ENCODE data around the gene MYORG. TPM values are rescaled to one million over a fixed set of nuclear protein-coding genes. Genes with fewer than 3 reads are reported as not detected.

Gene MYORG
- total RNA-seq, 1 experiment from 2014 or later: 5.6 TPM

- no peak overlapping the region for H3K23ac ChIP-seq (ENCODE audit: insufficient read length, low read depth, low read length)
- no peak overlapping the region for H2AK5ac ChIP-seq (ENCODE audit: insufficient read length, low read length)
- H3K9me3 Mint-ChIP-seq: peaks cover 0 to 3% of the 10 kb centered on the region in 2 experiments; a peak in 1 of 5 replicates
- H3T11ph ChIP-seq (ENCODE audit: low read length): no peak overlapping the region
- H2BK15ac ChIP-seq (ENCODE audit: low read depth, low read length): no peak overlapping the region
- H3K9ac ChIP-seq (ENCODE audit: extremely low read depth, insufficient read length, low read length): no peak overlapping the region
- H3K18ac ChIP-seq (ENCODE audit: insufficient read length, low read depth, low read length): no peak overlapping the region
- no peaks in the 10 kb centered on the region for H3K27me3 ChIP-seq (ENCODE audit: insufficient read depth, low read length)
- peak overlapping the region in 1 of 3 experiments; percentile 3; a peak in 1 of 7 replicates for H3K27ac Mint-ChIP-seq
- peaks cover 8% of the 10 kb centered on the region for H3K23me2 ChIP-seq (ENCODE audit: insufficient read length, low read depth, low read length, poor library complexity, severe bottlenecking)
- no peaks in the 10 kb centered on the region for H3K27me3 Mint-ChIP-seq (ENCODE audit: low read depth)
- no peak overlapping the region for H2AFZ ChIP-seq (ENCODE audit: low read length)
- no peak overlapping the region for H3K4me2 ChIP-seq (ENCODE audit: insufficient read depth, insufficient read length, low read length)
- H3K9me3 ChIP-seq (ENCODE audit: control insufficient read depth, low read depth, low read length): no peaks in the 10 kb centered on the region
- H2BK5ac ChIP-seq (ENCODE audit: insufficient read length, low read length): no peak overlapping the region
- H4K20me1 ChIP-seq (ENCODE audit: control insufficient read depth, insufficient read depth, insufficient read length): no peaks in the 10 kb centered on the region
- no peak overlapping the region for H2BK12ac ChIP-seq (ENCODE audit: insufficient read length, low read depth, low read length)
- H3K4ac ChIP-seq (ENCODE audit: low read depth, low read length): no peak overlapping the region
- no peak overlapping the region for H3K56ac ChIP-seq (ENCODE audit: insufficient read length, low read depth, low read length)
- H3K36me3 Mint-ChIP-seq (ENCODE audit: insufficient read depth in 1 of 3, low read depth in 3 of 3): no peaks in the 10 kb centered on the region
- no peak overlapping the region for H2BK20ac ChIP-seq (ENCODE audit: low read depth, low read length, poor library complexity, severe bottlenecking)
- no peak overlapping the region for H4K8ac ChIP-seq (replicated peaks; ENCODE audit: insufficient read length, low read depth, low read length)
- no peak overlapping the region for H3K27ac ChIP-seq (ENCODE audit: insufficient read length, low read depth, low read length)
- H4K5ac ChIP-seq (ENCODE audit: insufficient read length, low read depth, low read length): no peak overlapping the region
- no CpG with 5 or more reads among the region's 1 CpG for WGBS (ENCODE audit: extremely low coverage, insufficient read length, low lambda C conversion rate)
- 0 out of 5 replicates have a peak overlapping the region, but pooled peaks of 1 of the 2 experiments have one; percentile 19 for H3K4me3 Mint-ChIP-seq
- no peaks in the 10 kb centered on the region for H3K79me1 ChIP-seq (ENCODE audit: insufficient read depth, low read depth, low read length, poor library complexity, severe bottlenecking)
- no peak overlapping the region for H4K91ac ChIP-seq (ENCODE audit: insufficient read length, low read depth, low read length)
- no peaks in the 10 kb centered on the region for H3K79me2 ChIP-seq (ENCODE audit: insufficient read depth, low read length)
- no peak overlapping the region for H3K14ac ChIP-seq (ENCODE audit: insufficient read depth, low read length)
- DNase-seq: no peak
- H2BK120ac ChIP-seq (ENCODE audit: low read depth, low read length, poor library complexity, severe bottlenecking): no peak overlapping the region
- H3K4me1 Mint-ChIP-seq: peaks cover 14% of the 10 kb centered on the region in 2 experiments
- no peak for TF ChIP-seq CTCF (conservative IDR thresholded peaks at IDR 0.05)
- no peaks in the 10 kb centered on the region; the same call in 1 of the 2 replicates for H3K4me1 ChIP-seq (ENCODE audit: insufficient read depth, low read length)
These were observed 50.0 kb downstream of the MYORG start for GRCh38 chr9:34326690-34327089.

All from H9 (cell line).